ENCODE measurements around the gene ZNF430.

Gene ZNF430

DNA sequence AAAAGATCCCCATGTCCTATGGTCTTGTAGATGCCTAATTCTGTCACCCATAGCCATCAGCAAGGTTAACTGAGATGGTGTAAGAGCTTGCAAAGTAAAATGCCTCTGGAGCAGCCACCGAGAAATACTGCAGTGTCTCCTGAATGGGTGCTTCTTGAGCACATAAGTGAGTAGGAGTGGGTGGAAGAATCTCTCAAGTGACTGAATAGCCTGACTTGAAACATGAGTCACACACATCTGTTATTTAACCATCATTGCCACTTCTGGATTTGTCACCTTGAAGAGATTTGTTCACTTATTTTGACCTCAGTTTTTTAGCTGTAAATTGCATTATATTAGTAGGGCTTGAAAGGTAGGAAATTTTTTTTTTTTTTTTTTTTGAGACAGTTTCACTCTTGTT lies 63.9 kb downstream of the ZNF430 start:
- ATAC-seq (replicated peaks) = no peak
- Mint-ChIP-seq H3K27ac (no peak overlapping the region), H3K9me3 (no peaks in the 10 kb centered on the region), H3K4me3 (no peak overlapping the region), H3K27me3 (no peaks in the 10 kb centered on the region), H3K4me1 (ENCODE audit: low read depth in 2 of 2) (peaks cover 7 to 11% of the 10 kb centered on the region in 2 donors), H3K36me3 (ENCODE audit: insufficient read depth) (peaks cover 7% of the 10 kb centered on the region)
- no peak for DNase-seq

DNA sequence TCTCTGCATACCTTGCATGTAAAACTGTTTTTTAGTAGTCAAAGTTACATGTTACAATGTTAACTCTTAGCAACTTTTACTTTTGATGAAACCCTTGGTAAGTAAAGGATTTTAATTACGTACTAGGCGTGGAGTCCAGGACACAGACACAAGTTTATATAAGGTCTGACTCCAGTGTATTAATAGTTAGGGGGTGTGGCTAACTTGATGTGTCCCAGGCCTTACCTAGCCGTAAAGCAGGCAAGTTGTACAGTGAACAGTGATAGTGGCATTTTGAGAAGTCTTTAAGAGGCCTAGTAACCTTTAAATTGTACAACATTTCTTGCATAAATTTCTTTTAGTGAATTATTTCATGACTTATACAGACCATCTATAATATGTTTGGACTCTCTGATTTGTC lies 67.4 kb downstream of the ZNF430 start:
- DNase-seq = no peak
- no peak for ATAC-seq (replicated peaks)
- peaks cover 4 to 8% of the 10 kb centered on the region in 2 donors for H3K4me1 Mint-ChIP-seq (ENCODE audit: low read depth in 2 of 2)
- no peaks in the 10 kb centered on the region for H3K9me3 Mint-ChIP-seq
- H3K27me3 Mint-ChIP-seq = no peaks in the 10 kb centered on the region
- no peak overlapping the region for H3K4me3 Mint-ChIP-seq
- H3K36me3 Mint-ChIP-seq (ENCODE audit: insufficient read depth) = no peaks in the 10 kb centered on the region
- H3K27ac Mint-ChIP-seq = no peak overlapping the region

DNA sequence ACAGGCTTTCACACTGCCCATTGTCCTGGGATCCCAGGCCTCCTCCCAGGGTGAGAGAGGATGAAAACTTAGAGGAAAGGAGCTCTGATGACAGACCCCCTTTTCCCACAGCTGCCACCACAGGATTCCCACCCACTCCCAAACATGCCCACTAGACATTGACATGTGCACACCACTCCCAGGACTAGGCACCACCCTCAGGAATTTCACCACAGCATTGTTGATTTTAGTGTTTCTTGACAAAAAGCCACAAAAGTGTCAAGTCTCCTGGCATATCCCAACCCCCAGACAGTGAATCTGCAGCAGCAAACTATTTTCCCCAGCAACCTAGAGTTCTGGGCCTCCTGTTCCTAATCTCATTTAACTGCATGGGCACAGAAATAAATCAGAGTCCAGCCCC lies 71.7 kb downstream of the ZNF430 start:
- H3K4me3 Mint-ChIP-seq = no peak overlapping the region
- peaks cover 3 to 14% of the 10 kb centered on the region in 2 donors for H3K4me1 Mint-ChIP-seq (ENCODE audit: low read depth in 2 of 2)
- no peak for ATAC-seq (replicated peaks)
- H3K27ac Mint-ChIP-seq = peak overlapping the region in 1 of 2 donors; percentile 26
- H3K27me3 Mint-ChIP-seq = no peaks in the 10 kb centered on the region
- H3K9me3 Mint-ChIP-seq = no peaks in the 10 kb centered on the region
- no peaks in the 10 kb centered on the region for H3K36me3 Mint-ChIP-seq (ENCODE audit: insufficient read depth)
- DNase-seq = no peak

DNA sequence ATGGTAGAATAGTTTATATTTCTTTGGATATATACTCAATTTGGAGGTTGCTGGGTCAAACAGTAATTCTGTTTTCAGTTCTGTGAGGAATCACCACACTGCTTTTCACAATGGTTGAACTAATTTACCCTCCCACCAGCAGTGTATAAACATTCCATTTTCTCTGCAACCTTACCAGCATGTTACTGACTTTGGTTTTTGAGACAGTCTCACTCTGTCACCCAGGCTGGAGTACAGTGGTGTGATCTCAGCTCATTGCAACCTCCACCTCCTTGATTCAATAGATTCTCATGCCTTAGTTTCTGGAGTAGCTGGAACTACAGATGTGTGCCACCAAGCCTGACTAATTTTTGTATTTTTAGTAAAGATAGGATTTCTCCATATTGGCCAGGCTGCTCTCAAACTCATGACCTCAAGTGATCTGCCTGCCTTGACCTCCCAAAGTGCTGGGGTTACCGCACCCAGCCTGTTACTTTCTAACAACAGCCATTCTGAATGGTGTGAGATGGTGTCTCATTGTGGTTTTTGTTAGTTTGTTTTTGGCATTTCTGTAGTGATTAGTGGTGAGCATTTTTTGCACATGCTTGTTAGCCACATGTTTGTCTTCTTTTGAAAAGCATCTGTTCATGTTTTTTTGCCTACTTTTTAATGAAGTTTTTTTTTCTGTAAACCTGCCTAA lies 74.0 kb downstream of the ZNF430 start:
- ATAC-seq (replicated peaks) (peak; percentile 42), DNase-seq (no peak)
- peak overlapping the region in 1 of 2 donors; percentile 74 for H3K27ac Mint-ChIP-seq
- no peaks in the 10 kb centered on the region for H3K36me3 Mint-ChIP-seq (ENCODE audit: insufficient read depth)
- H3K4me3 Mint-ChIP-seq = no peak overlapping the region
- H3K27me3 Mint-ChIP-seq = no peaks in the 10 kb centered on the region
- no peaks in the 10 kb centered on the region for H3K9me3 Mint-ChIP-seq
- peaks cover 3 to 14% of the 10 kb centered on the region in 2 donors for H3K4me1 Mint-ChIP-seq (ENCODE audit: low read depth in 2 of 2)

- Mint-ChIP-seq H3K36me3 (ENCODE audit: insufficient read depth) (no peaks in the 10 kb centered on the region), H3K27ac (no peak overlapping the region)
These were observed 77.8 kb downstream of the ZNF430 start for GRCh38 chr19:21098291-21098690.

DNA sequence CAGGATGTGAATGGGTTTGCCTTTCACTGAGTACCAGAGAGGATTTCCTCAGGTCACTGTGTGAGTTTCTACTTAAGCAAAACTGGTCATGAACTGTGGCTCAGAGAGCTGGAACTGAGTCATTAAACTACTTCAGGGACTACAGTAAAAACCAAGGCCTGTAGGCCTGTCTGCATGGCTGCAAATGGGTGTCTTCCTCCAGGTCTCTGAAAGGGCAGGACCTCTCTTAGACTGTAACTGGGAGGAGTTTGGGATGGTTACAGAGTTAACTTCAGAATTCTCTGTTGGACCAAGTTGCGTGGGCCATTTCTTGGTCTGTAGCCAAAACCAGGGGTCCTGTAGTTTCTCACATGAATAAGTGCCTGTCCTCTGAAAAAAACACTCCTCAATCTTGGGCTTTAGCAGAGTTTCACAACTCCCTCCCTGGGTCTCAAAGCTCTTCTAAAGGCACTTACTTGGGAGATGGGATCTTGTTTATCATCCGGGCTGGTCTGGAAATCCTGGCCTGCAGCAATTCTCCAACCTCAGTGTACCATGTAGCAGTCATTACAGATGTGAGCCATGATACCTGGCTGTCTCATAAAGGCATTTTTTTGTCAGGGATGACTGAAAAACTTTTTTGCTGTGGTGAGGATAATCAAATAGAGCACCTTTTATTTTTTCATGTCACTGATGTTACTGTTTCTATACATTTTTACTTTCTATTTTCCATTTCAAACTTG lies 81.2 kb downstream of the ZNF430 start:
- DNase-seq (no peak), ATAC-seq (replicated peaks) (no peak)
- Mint-ChIP-seq H3K27ac (no peak overlapping the region), H3K36me3 (ENCODE audit: insufficient read depth) (peaks cover 6% of the 10 kb centered on the region), H3K4me1 (ENCODE audit: low read depth in 2 of 2) (no peaks in the 10 kb centered on the region), H3K4me3 (no peak overlapping the region), H3K27me3 (no peaks in the 10 kb centered on the region), H3K9me3 (no peaks in the 10 kb centered on the region)

More at GRCh38 chr19:21098291-21098690, 77.8 kb downstream of the ZNF430 start:
- no peaks in the 10 kb centered on the region for H3K9me3 Mint-ChIP-seq
- H3K27me3 Mint-ChIP-seq = no peaks in the 10 kb centered on the region
- H3K4me3 Mint-ChIP-seq = no peak overlapping the region
- DNase-seq (no peak), ATAC-seq (replicated peaks) (no peak)
- H3K4me1 Mint-ChIP-seq (ENCODE audit: low read depth in 2 of 2) = peaks cover 0 to 14% of the 10 kb centered on the region in 2 donors

DNA sequence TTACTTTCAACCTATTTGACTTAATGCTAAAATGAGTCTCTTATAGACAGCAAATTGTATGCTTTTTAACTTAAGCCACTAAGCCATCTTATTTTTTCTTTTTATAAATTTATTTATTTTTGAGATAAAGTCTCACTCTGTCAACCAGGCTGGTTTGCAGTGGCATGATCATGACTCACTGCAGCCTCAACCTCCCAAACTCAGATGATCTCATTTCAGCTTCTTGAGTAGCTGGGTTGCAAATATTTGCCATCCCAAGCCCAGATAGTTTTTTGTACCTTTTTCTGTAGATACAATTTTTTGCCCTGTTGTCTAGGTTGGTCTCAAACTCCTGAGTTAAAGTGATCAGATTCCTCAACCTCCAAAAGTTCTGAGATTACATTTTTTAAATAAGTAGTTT lies 88.7 kb downstream of the ZNF430 start:
- peaks cover 1 to 5% of the 10 kb centered on the region in 2 donors for H3K9me3 Mint-ChIP-seq
- ATAC-seq (replicated peaks) (no peak), DNase-seq (no peak)
- H3K36me3 Mint-ChIP-seq (ENCODE audit: insufficient read depth) = peaks cover 8% of the 10 kb centered on the region
- H3K27ac Mint-ChIP-seq = no peak overlapping the region
- H3K4me3 Mint-ChIP-seq = no peak overlapping the region
- peaks cover 0 to 2% of the 10 kb centered on the region in 2 donors for H3K4me1 Mint-ChIP-seq (ENCODE audit: low read depth in 2 of 2)
- no peaks in the 10 kb centered on the region for H3K27me3 Mint-ChIP-seq
